GM18520 (cell line): Measurements from ENCODE around the gene DCDC2C.

Experiments
- ATAC-seq: cut with Tn5 transposase; IDR thresholded peaks from one replicate; pipeline ENCODE4 v1.9.1; 2021; ENCODE audit not compliant: unreplicated experiment

DCDC2C gene

DNA sequence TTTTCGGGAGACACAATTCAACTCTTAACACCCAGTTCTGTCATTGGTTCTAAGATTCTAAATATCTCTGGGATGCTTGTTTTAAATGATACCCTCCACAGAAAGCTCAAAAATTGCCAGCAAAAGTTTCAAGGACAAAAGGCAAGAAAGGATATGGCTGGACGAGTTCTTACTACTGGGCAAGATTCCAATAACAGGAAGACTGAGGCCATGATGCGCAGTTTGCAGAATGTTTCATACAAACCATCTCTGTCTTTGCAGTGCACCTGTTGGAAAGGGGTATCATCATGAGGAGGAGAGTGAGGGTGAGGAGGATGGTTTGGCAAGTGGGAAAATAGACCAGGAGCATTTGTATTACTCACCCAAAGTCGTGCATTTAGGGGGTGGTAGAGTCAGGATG is 172.8 kb downstream of the DCDC2C start:
- no peak for ATAC-seq

DNA sequence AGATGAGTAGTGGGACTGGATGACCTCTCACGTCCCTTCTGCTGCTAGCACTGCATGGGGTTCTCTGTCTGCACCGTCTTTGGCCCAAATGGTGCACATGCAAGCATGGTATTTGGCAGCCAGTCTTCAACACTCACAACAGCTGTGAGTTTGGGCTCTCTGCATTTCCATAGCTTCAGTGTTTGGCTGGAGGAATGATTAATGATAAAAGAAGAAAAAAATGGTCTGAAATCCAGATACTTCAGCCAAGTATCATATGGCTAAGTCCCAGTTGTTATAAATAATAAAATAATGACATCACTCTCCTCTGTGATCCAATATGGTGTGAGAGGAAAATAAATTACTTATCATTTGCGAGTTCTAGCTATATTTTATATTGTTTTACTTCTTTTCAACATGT is 173.3 kb downstream of the DCDC2C start:
- ATAC-seq = no peak

DNA sequence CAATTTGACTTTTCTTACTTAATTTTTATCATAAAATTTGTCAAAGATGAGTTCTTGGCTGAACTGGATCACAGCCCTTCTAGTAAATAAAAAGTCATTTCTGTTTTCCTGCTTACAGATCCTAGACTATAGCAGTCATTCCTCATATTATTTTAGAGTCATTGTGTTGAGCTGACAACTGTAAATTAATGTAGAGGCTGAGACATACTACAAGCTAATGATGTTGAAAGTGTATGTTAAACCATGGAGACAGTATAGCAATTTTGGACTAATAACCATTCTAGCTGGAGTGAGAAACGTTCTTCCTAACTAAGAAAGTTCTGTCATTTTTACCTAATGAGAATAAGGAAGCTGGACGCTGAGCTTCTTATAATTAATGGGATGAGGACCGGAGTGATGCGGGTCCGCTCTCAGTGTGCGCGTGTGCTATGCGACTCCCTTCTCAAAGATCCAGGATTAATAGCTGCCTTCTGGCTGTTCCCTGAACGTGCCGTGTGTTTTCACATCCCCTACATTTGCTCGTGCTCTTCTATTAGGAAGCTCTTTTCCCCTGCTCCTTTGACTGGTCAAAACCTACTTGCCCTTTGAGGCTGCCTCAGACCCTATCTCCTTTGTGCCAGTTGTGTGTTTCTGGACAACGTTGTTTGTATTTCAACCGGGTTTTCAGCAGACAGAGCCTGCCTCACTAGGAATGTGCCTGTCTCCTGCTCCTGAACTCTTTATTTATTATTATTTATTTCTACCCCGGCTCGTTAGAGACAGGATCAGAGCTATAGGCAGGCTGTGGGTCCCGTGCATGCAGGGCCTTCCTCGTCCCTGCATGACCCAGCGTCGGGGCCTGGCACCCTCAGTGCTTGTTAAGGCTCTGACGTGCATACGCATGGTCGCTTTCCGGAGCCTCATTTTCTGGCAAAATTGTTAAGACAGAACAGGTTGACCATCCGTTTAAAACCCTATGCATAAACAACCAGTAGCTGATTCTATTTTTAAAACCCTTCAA is 182.6 kb downstream of the DCDC2C start:
- ATAC-seq = no peak

DNA sequence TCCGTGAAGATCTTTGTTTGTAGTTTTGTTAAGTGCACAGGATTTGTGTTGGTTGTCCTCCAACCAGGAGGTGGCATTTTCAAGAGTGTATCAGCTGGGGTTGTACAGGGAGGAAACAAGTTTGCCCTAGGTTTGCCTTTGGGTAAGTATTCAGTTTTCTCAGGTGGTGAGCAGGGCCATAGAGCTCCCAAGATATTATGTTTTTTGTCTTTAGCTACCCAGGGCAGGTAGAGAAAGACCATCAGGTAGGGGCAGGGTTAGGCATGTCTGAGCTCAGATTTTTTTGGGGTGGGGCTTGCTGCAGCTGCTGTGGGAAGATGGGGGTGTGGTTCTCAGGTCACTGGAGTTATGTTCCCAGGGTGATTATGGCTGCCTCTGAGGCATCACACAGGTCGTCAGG is 191.6 kb downstream of the DCDC2C start:
- no peak for ATAC-seq
